Natural killer cell (primary cell): Measurements from ENCODE around the gene NTM. TPM values are rescaled to one million over a fixed set of nuclear protein-coding genes. Genes with fewer than 3 reads are reported as not detected.

Source experiments
- ATAC-seq, 3 donors: fragments of 150-1000 bp in 2 of 3; fragments of 200-7000 bp in 1 of 3; cut with Tn5 transposase; 1 replicate in 1 of 3; 2 replicates in 2 of 3; pipeline ENCODE4 v1.10.0; 2021; ENCODE audit warnings: mild to moderate bottlenecking in 2 of 3, moderate library complexity in 2 of 3
- DNase-seq, 2 donors: peaks; one replicate each; pipeline versions ENCODE4 v3.0.0 to v3.0.0-alpha.2; 2013 to 2021; ENCODE audit warnings: mixed read lengths in 1 of 2
- H3K27ac ChIP-seq: one replicate; pipeline ENCODE4 v1.5.1; 2013; ENCODE audit warnings: mild to moderate bottlenecking, low read length
- H3K27me3 ChIP-seq: one replicate; pipeline ENCODE4 v1.6.1; 2013; ENCODE audit warnings: low read length; ENCODE audit not compliant: control insufficient read depth, insufficient read depth
- H3K36me3 ChIP-seq: one replicate; pipeline ENCODE4 v1.6.1; 2013; ENCODE audit warnings: low read length; ENCODE audit not compliant: control insufficient read depth, insufficient read depth
- H3K4me1 ChIP-seq: one replicate; pipeline ENCODE4 v1.6.1; 2013; ENCODE audit warnings: low read length; ENCODE audit not compliant: control insufficient read depth, insufficient read depth
- H3K4me3 ChIP-seq: one replicate; pipeline ENCODE4 v1.5.1; 2013; ENCODE audit warnings: low read length
- H3K9me3 ChIP-seq: one replicate; pipeline ENCODE4 v1.6.1; 2013; ENCODE audit warnings: low read length; ENCODE audit not compliant: control insufficient read depth, insufficient read depth
- H3K27ac Mint-ChIP-seq, 2 donors: one replicate each; pipeline ENCODE4 v1.8.0; 2022; ENCODE audit warnings: mild to moderate bottlenecking in 2 of 2, mixed read lengths in 2 of 2, moderate library complexity in 1 of 2
- H3K27me3 Mint-ChIP-seq, 2 donors: one replicate each; pipeline ENCODE4 v1.8.0; 2022; ENCODE audit warnings: low read depth in 2 of 2, mixed read lengths in 2 of 2
- H3K36me3 Mint-ChIP-seq: one replicate; pipeline ENCODE4 v1.8.0; 2022; ENCODE audit warnings: mixed read lengths
- H3K4me1 Mint-ChIP-seq, 2 donors: one replicate each; pipeline ENCODE4 v1.8.0; 2022; ENCODE audit warnings: mixed read lengths in 2 of 2
- H3K4me3 Mint-ChIP-seq: one replicate; pipeline ENCODE4 v1.8.0; 2022; ENCODE audit warnings: mild to moderate bottlenecking, moderate library complexity, mixed read lengths
- H3K9me3 Mint-ChIP-seq, 2 donors: one replicate each; pipeline ENCODE4 v1.8.0; 2022; ENCODE audit warnings: mixed read lengths in 2 of 2
- WGBS: methylation state at CpG from one replicate; pipeline ENCODE4 v1.1.7; 2013; ENCODE audit warnings: missing lambda C conversion rate; ENCODE audit not compliant: insufficient coverage; 5-methylcytosine and 5-hydroxymethylcytosine counted together
- intact Hi-C: fragments of 100-400 bp; cut with micrococcal nuclease; formaldehyde crosslinking; loops from one replicate; pipeline ENCODE4 v1.14.2; 2022
- total RNA-seq, 4 donors: library from RNA; stranded (reverse); fragments of 120-200 nt in 1 of 4; gene quantifications; one replicate each; pipeline versions ENCODE4 v1.2.3 to v1.2.4, GENCODE V29; 2013 to 2022
- TF ChIP-seq, protein P1 (sequence below): fragments of 200-600 bp; IDR thresholded peaks from one replicate; pipeline ENCODE4 v1.8.0; 2022; ENCODE audit warnings: antibody characterized with exemption

Gene NTM
- total RNA-seq, 3 donors from 2014 or later (not counting 1 experiment from before 2014, with no cell fraction given): not detected

DNA sequence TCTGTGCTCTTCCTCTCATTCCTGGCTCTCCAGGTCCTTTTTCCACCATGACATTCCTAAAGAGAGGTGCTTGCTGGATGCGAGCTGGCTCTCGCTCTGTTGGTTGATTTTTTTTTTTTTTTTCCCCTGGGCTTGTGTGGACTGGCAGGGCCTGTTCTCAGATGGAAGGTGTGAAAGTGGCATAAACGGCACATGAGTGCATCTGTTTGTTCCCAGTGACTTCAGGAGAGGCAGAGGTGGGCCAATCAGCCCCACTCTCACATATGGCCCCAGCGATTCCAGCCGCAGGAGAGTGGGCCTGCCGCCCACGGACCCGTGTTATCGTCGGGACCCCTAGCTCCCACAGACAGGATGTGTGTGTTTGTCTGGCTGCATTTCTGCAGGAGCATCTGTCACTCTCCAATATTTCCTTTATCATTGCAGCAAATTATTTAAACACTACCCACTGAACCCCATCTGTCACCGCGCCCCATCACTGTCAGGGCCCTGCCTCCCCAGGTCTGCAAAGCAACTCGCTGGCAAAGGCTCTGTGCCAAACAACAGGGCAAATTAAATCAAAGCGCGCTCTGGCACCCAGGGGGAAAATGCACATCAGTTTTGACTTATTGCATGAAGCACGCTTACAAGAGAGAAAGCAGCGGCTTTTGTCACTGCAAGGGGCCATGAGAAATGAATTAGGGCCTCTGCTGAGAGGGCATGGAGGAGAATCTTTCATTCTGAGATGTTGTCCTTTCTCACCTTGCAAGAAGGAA lies 886.3 kb downstream of the NTM start:
- intact Hi-C loops: no loop called here
- TF ChIP-seq, protein P1, sequence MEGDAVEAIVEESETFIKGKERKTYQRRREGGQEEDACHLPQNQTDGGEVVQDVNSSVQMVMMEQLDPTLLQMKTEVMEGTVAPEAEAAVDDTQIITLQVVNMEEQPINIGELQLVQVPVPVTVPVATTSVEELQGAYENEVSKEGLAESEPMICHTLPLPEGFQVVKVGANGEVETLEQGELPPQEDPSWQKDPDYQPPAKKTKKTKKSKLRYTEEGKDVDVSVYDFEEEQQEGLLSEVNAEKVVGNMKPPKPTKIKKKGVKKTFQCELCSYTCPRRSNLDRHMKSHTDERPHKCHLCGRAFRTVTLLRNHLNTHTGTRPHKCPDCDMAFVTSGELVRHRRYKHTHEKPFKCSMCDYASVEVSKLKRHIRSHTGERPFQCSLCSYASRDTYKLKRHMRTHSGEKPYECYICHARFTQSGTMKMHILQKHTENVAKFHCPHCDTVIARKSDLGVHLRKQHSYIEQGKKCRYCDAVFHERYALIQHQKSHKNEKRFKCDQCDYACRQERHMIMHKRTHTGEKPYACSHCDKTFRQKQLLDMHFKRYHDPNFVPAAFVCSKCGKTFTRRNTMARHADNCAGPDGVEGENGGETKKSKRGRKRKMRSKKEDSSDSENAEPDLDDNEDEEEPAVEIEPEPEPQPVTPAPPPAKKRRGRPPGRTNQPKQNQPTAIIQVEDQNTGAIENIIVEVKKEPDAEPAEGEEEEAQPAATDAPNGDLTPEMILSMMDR: no peak
- no peak overlapping the region for H3K27ac ChIP-seq
- Mint-ChIP-seq H3K4me1 (no peaks in the 10 kb centered on the region), H3K27ac (no peak overlapping the region), H3K9me3 (peaks cover 0 to 4% of the 10 kb centered on the region in 2 donors), H3K36me3 (no peaks in the 10 kb centered on the region), H3K4me3 (no peak overlapping the region), H3K27me3 (no peaks in the 10 kb centered on the region)
- no peak overlapping the region for H3K4me3 ChIP-seq
- no peaks in the 10 kb centered on the region for H3K27me3 ChIP-seq
- no peaks in the 10 kb centered on the region for H3K36me3 ChIP-seq
- no peaks in the 10 kb centered on the region for H3K9me3 ChIP-seq
- no peaks in the 10 kb centered on the region for H3K4me1 ChIP-seq
- ATAC-seq (no peak), DNase-seq (no peak)
- WGBS: 91% methylated on average over 17 of the region's 17 CpGs

DNA sequence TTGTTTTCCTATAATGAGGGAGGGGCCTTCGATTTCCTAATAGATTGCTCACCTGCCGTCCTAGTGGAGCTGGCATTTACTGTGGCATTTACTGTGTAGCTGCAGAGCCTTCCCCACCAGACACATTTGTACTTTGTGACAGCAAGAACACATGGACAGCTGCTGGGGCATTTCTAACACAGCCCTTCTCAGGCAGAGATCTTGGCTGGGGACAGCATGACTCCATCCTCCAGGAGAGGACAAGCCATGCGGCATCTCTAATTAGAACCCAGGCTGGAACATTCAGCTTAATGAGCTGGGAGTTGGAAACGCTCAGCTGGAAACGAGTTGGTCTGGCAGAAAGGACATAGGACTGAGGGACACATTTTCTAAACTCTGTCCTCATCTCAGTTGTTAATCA lies 887.5 kb downstream of the NTM start:
- Histone ChIP-seq H3K4me3 (no peak overlapping the region), H3K27me3 (no peaks in the 10 kb centered on the region), H3K9me3 (no peaks in the 10 kb centered on the region), H3K36me3 (no peaks in the 10 kb centered on the region), H3K4me1 (no peaks in the 10 kb centered on the region), H3K27ac (no peak overlapping the region)
- H3K36me3 Mint-ChIP-seq: no peaks in the 10 kb centered on the region
- intact Hi-C loops: no loop called here
- H3K27ac Mint-ChIP-seq: no peak overlapping the region
- H3K4me3 Mint-ChIP-seq: no peak overlapping the region
- H3K4me1 Mint-ChIP-seq: no peaks in the 10 kb centered on the region
- peaks cover 0 to 2% of the 10 kb centered on the region in 2 donors for H3K9me3 Mint-ChIP-seq
- no peaks in the 10 kb centered on the region for H3K27me3 Mint-ChIP-seq
- DNase-seq (no peak), ATAC-seq (no peak)
- TF ChIP-seq, protein P1: no peak
- 76% methylated on average over 5 of the region's 5 CpGs for WGBS

DNA sequence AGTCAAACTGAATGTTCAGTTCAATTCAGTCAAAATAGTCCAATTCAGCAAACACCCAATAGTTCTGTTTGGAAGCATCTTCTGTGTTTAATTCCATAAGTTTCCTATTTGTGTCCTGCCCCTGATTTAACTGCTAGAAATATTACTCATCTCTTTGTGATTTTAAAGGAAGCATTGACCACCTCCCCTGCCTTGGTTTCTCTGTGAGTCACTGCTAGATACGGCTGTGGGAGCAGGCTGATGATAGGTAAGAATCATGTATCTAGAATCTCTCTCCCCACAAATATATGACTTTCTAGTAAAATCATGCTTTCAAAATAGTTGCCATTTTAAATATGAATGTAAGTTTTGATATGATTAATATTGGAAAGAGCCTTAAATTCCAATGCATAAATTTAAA lies 888.5 kb downstream of the NTM start:
- TF ChIP-seq, protein P1: no peak
- whole genome bisulfite sequencing: no CpG with 5 or more reads among the region's 1 CpG
- Histone ChIP-seq H3K4me1 (no peaks in the 10 kb centered on the region), H3K27ac (no peak overlapping the region), H3K9me3 (no peaks in the 10 kb centered on the region), H3K27me3 (no peaks in the 10 kb centered on the region), H3K36me3 (no peaks in the 10 kb centered on the region), H3K4me3 (no peak overlapping the region)
- H3K36me3 Mint-ChIP-seq: no peaks in the 10 kb centered on the region
- peaks cover 2 to 5% of the 10 kb centered on the region in 2 donors for H3K9me3 Mint-ChIP-seq
- no peaks in the 10 kb centered on the region for H3K27me3 Mint-ChIP-seq
- H3K4me3 Mint-ChIP-seq: no peak overlapping the region
- DNase-seq: no peak
- H3K27ac Mint-ChIP-seq: no peak overlapping the region
- intact Hi-C loops: no loop called here
- no peaks in the 10 kb centered on the region for H3K4me1 Mint-ChIP-seq
- no peak for ATAC-seq

DNA sequence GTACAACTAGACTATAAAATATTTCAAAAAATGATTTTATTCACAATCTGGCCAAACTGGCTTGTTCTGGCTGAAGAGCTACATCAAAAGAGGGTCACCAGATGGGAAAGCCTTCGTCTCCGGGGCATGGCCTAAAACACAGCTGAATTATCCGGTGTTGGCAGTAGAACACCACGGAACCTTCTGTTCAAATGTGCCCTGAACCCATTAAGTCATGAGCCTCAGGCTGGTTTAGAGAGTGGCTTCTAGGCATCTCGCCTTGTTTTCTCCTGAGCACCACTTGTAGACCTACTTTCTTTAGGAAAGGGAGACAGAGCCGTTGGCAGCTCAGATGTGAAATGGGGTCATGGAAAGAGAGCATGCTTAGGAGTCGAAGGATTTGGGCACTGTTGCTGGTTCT lies 890.2 kb downstream of the NTM start:
- no peak overlapping the region for H3K4me3 ChIP-seq
- DNase-seq: no peak
- H3K27ac ChIP-seq: no peak overlapping the region
- no peaks in the 10 kb centered on the region for H3K4me1 ChIP-seq
- no peaks in the 10 kb centered on the region for H3K36me3 ChIP-seq
- TF ChIP-seq, protein P1: no peak
- no peak overlapping the region for H3K27ac Mint-ChIP-seq
- no peaks in the 10 kb centered on the region for H3K4me1 Mint-ChIP-seq
- H3K9me3 Mint-ChIP-seq: peaks cover 2 to 5% of the 10 kb centered on the region in 2 donors
- H3K36me3 Mint-ChIP-seq: no peaks in the 10 kb centered on the region
- no peaks in the 10 kb centered on the region for H3K27me3 ChIP-seq
- H3K9me3 ChIP-seq: no peaks in the 10 kb centered on the region
- H3K4me3 Mint-ChIP-seq: no peak overlapping the region
- 85% methylated on average over 7 of the region's 7 CpGs for WGBS
- intact Hi-C loops: no loop called here
- H3K27me3 Mint-ChIP-seq: no peaks in the 10 kb centered on the region
- no peak for ATAC-seq
